Brain pericyte (primary cell): ENCODE results near the gene COL5A3.
"Not testable (repeated sequence)": the region's sequence is repeated elsewhere in the genome, so short reads cannot be mapped to it uniquely, and the experiment has no call there.

Source experiments
- DNase-seq: peaks from one replicate; pipeline ENCODE4 v3.0.0-alpha.2; 2012; ENCODE audit warnings: low read depth, low spot score

COL5A3 gene

GRCh38 chr19:9937001-9937411, 73.3 kb downstream of the COL5A3 start:
- no peak for DNase-seq

GRCh38 chr19:9936326-9937000, 73.8 kb downstream of the COL5A3 start, which contains the start of gene OLFM2:
OLFM2 (minus strand) TSS chr19:9936515; CDS start chr19:9936366, 149 bp downstream.
- no peak for DNase-seq

- DNase-seq, result no peak
These were observed 74.6 kb downstream of the COL5A3 start for GRCh38 chr19:9935506-9936325.

GRCh38 chr19:9934132-9934950, 76.0 kb downstream of the COL5A3 start:
- peak; percentile 80 for DNase-seq

GRCh38 chr19:9932835-9933234, 77.5 kb downstream of the COL5A3 start:
- DNase-seq, result no peak

GRCh38 chr19:9931629-9932028, 78.7 kb downstream of the COL5A3 start:
- DNase-seq, result no peak

GRCh38 chr19:9923440-9923839, 86.9 kb downstream of the COL5A3 start:
- DNase-seq, result no peak

GRCh38 chr19:9922782-9923379, 87.4 kb downstream of the COL5A3 start:
- DNase-seq, result not testable (repeated sequence)

GRCh38 chr19:9917321-9917720, 93.0 kb downstream of the COL5A3 start:
- no peak for DNase-seq

GRCh38 chr19:9916719-9917118, 93.6 kb downstream of the COL5A3 start:
- DNase-seq, result no peak

GRCh38 chr19:9914315-9915207, 95.7 kb downstream of the COL5A3 start:
- DNase-seq, result no peak

- DNase-seq, result no peak
These were observed 96.3 kb downstream of the COL5A3 start for GRCh38 chr19:9914001-9914314.

- DNase-seq, result no peak
These were observed 96.9 kb downstream of the COL5A3 start for GRCh38 chr19:9913237-9914000.

GRCh38 chr19:9912551-9913236, 97.6 kb downstream of the COL5A3 start:
- no peak for DNase-seq

GRCh38 chr19:9911524-9912185, 98.6 kb downstream of the COL5A3 start:
- no peak for DNase-seq

GRCh38 chr19:9910625-9911024, 99.7 kb downstream of the COL5A3 start:
- no peak for DNase-seq
